ENCODE data around the gene PRUNE1. TPM values are rescaled to one million over a fixed set of nuclear protein-coding genes. Genes with fewer than 3 reads are reported as not detected.
A peak's percentile ranks its signal among the peaks of the same experiment; 100 is the strongest.

The PRUNE1 gene
- total and polyA plus RNA-seq, 4 donors = 6.1 to 10.6 (median 9.4) TPM

DNA sequence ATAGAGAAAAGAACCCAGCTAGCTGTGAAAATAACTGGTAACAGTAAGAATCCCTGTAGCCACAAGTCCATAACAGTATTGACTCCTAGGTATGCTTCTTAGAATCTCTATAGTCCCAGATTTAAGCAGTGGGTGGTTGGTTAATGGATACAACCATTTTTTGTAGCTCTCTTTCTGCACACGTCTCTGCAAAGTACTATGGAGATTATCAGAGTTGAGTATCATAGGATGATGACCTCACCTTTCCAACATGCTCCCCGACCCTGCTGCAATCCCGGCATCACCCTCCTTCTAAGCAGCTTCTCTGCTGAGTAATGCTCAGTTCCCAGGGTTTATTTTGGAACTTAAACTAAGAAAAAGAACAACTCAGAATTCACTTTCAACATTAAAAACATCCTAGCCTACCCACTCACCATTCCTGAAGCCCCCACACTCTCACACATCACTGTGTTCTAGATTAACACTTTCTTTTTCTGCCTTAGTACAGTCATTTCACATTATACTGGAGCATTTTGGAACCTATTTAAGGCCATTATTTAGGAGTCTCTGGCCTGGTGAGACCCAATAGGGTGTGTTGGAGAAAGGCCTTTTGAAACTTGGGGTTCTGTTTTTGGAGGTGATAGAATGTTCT is 54.6 kb downstream of the PRUNE1 start:
- peaks cover 6 to 45% (median 38%) of the 10 kb centered on the region in 4 donors for H3K4me1 ChIP-seq (ENCODE audit: control insufficient read depth in 4 of 4, insufficient read depth in 4 of 4, low read length in 3 of 4)
- H3K36me3 ChIP-seq (ENCODE audit: control insufficient read depth in 4 of 4, insufficient read depth in 3 of 4, low read depth in 1 of 4, low read length in 3 of 4) = no peaks in the 10 kb centered on the region
- H3K9ac ChIP-seq (ENCODE audit: low read depth in 1 of 2, low read length in 2 of 2) = no peak overlapping the region
- DNase-seq (ENCODE audit: low spot score) = no peak
- no peak overlapping the region for H3K27ac ChIP-seq (ENCODE audit: low read depth in 1 of 2, low read length in 2 of 2)
- H3K27me3 ChIP-seq (ENCODE audit: control insufficient read depth in 4 of 4, insufficient read depth in 4 of 4, low read length in 3 of 4) = no peaks in the 10 kb centered on the region
- H3K4me3 ChIP-seq (ENCODE audit: low read depth in 1 of 3, low read length in 3 of 3) = no peak overlapping the region
- H3K9me3 ChIP-seq (ENCODE audit: control insufficient read depth in 4 of 4, low read length in 3 of 4) = no peaks in the 10 kb centered on the region
- 80% methylated on average over 3 of the region's 3 CpGs for WGBS
- TF ChIP-seq, protein P1, sequence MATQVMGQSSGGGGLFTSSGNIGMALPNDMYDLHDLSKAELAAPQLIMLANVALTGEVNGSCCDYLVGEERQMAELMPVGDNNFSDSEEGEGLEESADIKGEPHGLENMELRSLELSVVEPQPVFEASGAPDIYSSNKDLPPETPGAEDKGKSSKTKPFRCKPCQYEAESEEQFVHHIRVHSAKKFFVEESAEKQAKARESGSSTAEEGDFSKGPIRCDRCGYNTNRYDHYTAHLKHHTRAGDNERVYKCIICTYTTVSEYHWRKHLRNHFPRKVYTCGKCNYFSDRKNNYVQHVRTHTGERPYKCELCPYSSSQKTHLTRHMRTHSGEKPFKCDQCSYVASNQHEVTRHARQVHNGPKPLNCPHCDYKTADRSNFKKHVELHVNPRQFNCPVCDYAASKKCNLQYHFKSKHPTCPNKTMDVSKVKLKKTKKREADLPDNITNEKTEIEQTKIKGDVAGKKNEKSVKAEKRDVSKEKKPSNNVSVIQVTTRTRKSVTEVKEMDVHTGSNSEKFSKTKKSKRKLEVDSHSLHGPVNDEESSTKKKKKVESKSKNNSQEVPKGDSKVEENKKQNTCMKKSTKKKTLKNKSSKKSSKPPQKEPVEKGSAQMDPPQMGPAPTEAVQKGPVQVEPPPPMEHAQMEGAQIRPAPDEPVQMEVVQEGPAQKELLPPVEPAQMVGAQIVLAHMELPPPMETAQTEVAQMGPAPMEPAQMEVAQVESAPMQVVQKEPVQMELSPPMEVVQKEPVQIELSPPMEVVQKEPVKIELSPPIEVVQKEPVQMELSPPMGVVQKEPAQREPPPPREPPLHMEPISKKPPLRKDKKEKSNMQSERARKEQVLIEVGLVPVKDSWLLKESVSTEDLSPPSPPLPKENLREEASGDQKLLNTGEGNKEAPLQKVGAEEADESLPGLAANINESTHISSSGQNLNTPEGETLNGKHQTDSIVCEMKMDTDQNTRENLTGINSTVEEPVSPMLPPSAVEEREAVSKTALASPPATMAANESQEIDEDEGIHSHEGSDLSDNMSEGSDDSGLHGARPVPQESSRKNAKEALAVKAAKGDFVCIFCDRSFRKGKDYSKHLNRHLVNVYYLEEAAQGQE (IDR thresholded peaks at IDR 0.05) = no peak
- TF ChIP-seq, protein P2, sequence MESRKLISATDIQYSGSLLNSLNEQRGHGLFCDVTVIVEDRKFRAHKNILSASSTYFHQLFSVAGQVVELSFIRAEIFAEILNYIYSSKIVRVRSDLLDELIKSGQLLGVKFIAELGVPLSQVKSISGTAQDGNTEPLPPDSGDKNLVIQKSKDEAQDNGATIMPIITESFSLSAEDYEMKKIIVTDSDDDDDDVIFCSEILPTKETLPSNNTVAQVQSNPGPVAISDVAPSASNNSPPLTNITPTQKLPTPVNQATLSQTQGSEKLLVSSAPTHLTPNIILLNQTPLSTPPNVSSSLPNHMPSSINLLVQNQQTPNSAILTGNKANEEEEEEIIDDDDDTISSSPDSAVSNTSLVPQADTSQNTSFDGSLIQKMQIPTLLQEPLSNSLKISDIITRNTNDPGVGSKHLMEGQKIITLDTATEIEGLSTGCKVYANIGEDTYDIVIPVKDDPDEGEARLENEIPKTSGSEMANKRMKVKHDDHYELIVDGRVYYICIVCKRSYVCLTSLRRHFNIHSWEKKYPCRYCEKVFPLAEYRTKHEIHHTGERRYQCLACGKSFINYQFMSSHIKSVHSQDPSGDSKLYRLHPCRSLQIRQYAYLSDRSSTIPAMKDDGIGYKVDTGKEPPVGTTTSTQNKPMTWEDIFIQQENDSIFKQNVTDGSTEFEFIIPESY (IDR thresholded peaks at IDR 0.05) = no peak
- TF ChIP-seq RXRA (IDR thresholded peaks at IDR 0.05) = no peak
- no peak for TF ChIP-seq HNF4G (IDR thresholded peaks at IDR 0.05)
- TF ChIP-seq, protein P3, sequence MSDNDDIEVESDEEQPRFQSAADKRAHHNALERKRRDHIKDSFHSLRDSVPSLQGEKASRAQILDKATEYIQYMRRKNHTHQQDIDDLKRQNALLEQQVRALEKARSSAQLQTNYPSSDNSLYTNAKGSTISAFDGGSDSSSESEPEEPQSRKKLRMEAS (IDR thresholded peaks at IDR 0.05) = no peak
- no peak for TF ChIP-seq GABPA (IDR thresholded peaks at IDR 0.05 in 1 of 2, conservative IDR thresholded peaks at IDR 0.05 in 1 of 2)

DNA sequence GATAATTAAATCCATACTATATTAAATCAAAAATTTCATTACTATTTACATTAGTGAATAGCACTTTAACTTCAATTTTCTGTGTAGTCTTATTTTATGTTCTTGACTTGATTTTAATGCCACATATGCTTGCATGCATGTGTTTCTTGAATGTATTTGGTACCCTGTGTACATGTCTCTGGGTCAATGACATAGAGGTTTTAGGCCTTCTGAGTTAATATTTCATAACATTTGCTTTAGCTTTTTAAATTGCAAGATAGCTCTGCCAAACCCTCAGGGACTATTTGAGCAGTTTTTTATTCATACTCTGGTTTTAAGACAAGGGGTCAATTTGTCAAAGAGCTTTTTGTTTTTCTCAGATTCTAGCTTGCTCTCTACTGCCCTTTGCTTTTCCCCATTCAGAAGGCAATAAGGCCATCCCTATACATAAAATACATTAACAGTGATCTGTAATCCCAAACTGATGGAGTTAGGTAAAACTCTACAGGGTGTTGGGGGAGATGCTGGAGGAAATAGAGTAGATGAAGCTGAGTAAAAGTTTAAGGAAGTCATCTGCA is 56.9 kb downstream of the PRUNE1 start:
- no peak for DNase-seq (ENCODE audit: low spot score)
- no peak overlapping the region for H3K27ac ChIP-seq (ENCODE audit: low read depth in 1 of 2, low read length in 2 of 2)
- no peak overlapping the region for H3K4me3 ChIP-seq (ENCODE audit: low read depth in 1 of 3, low read length in 3 of 3)
- peaks cover 6 to 34% (median 28%) of the 10 kb centered on the region in 4 donors for H3K4me1 ChIP-seq (ENCODE audit: control insufficient read depth in 4 of 4, insufficient read depth in 4 of 4, low read length in 3 of 4)
- TF ChIP-seq FOXA2 (IDR thresholded peaks at IDR 0.05) (no peak), RXRA (IDR thresholded peaks at IDR 0.05) (peak; percentile 97 to 98), SP1 (IDR thresholded peaks at IDR 0.05) (no peak), FOXA1 (IDR thresholded peaks at IDR 0.05) (no peak), GABPA (IDR thresholded peaks at IDR 0.05 in 1 of 2, conservative IDR thresholded peaks at IDR 0.05 in 1 of 2) (no peak), YY1 (IDR thresholded peaks at IDR 0.05) (peak; percentile 28), TAF1 (conservative IDR thresholded peaks at IDR 0.05) (no peak), NR2F2 (IDR thresholded peaks at IDR 0.05) (no peak), HNF4A (conservative IDR thresholded peaks at IDR 0.05) (peak; percentile 14 to 51), RAD21 (IDR thresholded peaks at IDR 0.05) (no peak)
- TF ChIP-seq, protein P3 (IDR thresholded peaks at IDR 0.05) = peak; percentile 46
- TF ChIP-seq, protein P2 (IDR thresholded peaks at IDR 0.05) = peak; percentile 28
- TF ChIP-seq, protein P4, sequence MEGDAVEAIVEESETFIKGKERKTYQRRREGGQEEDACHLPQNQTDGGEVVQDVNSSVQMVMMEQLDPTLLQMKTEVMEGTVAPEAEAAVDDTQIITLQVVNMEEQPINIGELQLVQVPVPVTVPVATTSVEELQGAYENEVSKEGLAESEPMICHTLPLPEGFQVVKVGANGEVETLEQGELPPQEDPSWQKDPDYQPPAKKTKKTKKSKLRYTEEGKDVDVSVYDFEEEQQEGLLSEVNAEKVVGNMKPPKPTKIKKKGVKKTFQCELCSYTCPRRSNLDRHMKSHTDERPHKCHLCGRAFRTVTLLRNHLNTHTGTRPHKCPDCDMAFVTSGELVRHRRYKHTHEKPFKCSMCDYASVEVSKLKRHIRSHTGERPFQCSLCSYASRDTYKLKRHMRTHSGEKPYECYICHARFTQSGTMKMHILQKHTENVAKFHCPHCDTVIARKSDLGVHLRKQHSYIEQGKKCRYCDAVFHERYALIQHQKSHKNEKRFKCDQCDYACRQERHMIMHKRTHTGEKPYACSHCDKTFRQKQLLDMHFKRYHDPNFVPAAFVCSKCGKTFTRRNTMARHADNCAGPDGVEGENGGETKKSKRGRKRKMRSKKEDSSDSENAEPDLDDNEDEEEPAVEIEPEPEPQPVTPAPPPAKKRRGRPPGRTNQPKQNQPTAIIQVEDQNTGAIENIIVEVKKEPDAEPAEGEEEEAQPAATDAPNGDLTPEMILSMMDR (IDR thresholded peaks at IDR 0.05; ENCODE audit: low read depth, low read length, missing input control) = no peak
- TF ChIP-seq, protein P5, sequence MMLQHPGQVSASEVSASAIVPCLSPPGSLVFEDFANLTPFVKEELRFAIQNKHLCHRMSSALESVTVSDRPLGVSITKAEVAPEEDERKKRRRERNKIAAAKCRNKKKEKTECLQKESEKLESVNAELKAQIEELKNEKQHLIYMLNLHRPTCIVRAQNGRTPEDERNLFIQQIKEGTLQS (IDR thresholded peaks at IDR 0.05) = no peak
- TF ChIP-seq, protein P1 (IDR thresholded peaks at IDR 0.05) = no peak
- no peaks in the 10 kb centered on the region for H3K27me3 ChIP-seq (ENCODE audit: control insufficient read depth in 4 of 4, insufficient read depth in 4 of 4, low read length in 3 of 4)
- no peaks in the 10 kb centered on the region for H3K36me3 ChIP-seq (ENCODE audit: control insufficient read depth in 4 of 4, insufficient read depth in 3 of 4, low read depth in 1 of 4, low read length in 3 of 4)
- no peak overlapping the region for H3K9ac ChIP-seq (ENCODE audit: low read depth in 1 of 2, low read length in 2 of 2)
- H3K9me3 ChIP-seq (ENCODE audit: control insufficient read depth in 4 of 4, low read length in 3 of 4) = no peaks in the 10 kb centered on the region

Measured in liver (tissue), 9 donors.